ENCODE results near the gene RBM10. TPM values are rescaled to one million over a fixed set of nuclear protein-coding genes. Genes with fewer than 3 reads are reported as not detected.

The RBM10 gene
- total RNA-seq, 1 donor from 2014 or later = 87.7 TPM

DNA sequence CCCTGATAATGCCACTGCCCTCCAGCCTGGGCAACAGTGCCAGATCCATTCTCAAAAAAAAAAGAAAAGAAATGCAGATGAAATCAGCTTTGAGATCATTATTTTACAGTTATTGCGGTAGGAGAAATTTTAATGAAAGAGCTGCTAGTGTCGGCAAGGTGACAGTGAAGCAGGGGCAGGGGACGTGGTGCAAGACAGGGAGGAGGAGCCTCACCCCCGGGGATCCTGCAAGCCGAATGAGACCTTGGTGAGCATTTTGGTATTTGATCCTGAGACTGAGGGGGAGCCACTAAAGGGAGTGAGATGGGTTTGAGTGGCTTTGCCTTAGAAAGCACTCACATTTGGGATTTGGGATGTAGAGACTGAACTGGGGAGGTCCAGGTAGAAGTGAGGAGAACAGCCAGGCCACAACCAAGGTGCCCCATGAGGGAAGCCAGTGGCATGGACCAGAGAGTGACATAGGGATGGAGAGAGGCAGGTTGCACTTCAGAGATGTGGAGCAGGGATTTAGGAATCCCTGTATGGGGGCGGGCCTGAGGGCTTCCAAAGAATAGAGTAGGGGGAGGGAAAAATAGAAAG, 23.6 kb downstream of the RBM10 start:
- H3K4me1 Mint-ChIP-seq = no peaks in the 10 kb centered on the region

DNA sequence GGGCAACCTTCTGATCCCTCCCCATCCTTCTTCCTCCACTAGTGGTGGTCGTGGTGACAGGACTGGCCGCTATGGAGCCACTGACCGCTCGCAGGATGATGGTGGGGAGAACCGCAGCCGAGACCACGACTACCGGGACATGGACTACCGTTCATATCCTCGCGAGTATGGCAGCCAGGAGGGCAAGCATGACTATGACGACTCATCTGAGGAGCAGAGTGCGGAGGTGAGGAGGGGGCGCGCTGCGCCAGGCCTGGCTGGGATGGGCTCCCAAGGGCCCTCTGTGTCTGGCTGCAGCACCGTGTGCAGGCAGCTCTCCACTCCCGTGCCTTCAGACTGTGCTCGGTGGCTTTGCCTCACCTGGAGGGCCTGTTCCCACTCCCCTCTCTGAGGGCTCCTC, 24.3 kb downstream of the RBM10 start:
- H3K4me1 Mint-ChIP-seq = no peaks in the 10 kb centered on the region
- H3K4me3 Mint-ChIP-seq = no peak overlapping the region
- no peaks in the 10 kb centered on the region for H3K27me3 Mint-ChIP-seq (ENCODE audit: low read depth)
- DNase-seq (ENCODE audit: low read depth, low spot score) = no peak
- no peak overlapping the region for H3K27ac Mint-ChIP-seq (ENCODE audit: unreplicated experiment)
- H3K9me3 Mint-ChIP-seq = peaks cover 6% of the 10 kb centered on the region
- peaks cover 12% of the 10 kb centered on the region for H3K36me3 Mint-ChIP-seq (ENCODE audit: low read depth)
- TF ChIP-seq, protein P1, sequence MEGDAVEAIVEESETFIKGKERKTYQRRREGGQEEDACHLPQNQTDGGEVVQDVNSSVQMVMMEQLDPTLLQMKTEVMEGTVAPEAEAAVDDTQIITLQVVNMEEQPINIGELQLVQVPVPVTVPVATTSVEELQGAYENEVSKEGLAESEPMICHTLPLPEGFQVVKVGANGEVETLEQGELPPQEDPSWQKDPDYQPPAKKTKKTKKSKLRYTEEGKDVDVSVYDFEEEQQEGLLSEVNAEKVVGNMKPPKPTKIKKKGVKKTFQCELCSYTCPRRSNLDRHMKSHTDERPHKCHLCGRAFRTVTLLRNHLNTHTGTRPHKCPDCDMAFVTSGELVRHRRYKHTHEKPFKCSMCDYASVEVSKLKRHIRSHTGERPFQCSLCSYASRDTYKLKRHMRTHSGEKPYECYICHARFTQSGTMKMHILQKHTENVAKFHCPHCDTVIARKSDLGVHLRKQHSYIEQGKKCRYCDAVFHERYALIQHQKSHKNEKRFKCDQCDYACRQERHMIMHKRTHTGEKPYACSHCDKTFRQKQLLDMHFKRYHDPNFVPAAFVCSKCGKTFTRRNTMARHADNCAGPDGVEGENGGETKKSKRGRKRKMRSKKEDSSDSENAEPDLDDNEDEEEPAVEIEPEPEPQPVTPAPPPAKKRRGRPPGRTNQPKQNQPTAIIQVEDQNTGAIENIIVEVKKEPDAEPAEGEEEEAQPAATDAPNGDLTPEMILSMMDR (conservative IDR thresholded peaks at IDR 0.05) = no peak

More for the DNA sequence above, 23.6 kb downstream of the RBM10 start:
- DNase-seq (ENCODE audit: low read depth, low spot score) = no peak
- TF ChIP-seq, protein P1 (conservative IDR thresholded peaks at IDR 0.05) = no peak
- no peak overlapping the region for H3K4me3 Mint-ChIP-seq
- H3K27me3 Mint-ChIP-seq (ENCODE audit: low read depth) = no peaks in the 10 kb centered on the region
- peaks cover 6% of the 10 kb centered on the region for H3K9me3 Mint-ChIP-seq
- no peak overlapping the region for H3K27ac Mint-ChIP-seq (ENCODE audit: unreplicated experiment)
- peaks cover 12% of the 10 kb centered on the region for H3K36me3 Mint-ChIP-seq (ENCODE audit: low read depth)

DNA sequence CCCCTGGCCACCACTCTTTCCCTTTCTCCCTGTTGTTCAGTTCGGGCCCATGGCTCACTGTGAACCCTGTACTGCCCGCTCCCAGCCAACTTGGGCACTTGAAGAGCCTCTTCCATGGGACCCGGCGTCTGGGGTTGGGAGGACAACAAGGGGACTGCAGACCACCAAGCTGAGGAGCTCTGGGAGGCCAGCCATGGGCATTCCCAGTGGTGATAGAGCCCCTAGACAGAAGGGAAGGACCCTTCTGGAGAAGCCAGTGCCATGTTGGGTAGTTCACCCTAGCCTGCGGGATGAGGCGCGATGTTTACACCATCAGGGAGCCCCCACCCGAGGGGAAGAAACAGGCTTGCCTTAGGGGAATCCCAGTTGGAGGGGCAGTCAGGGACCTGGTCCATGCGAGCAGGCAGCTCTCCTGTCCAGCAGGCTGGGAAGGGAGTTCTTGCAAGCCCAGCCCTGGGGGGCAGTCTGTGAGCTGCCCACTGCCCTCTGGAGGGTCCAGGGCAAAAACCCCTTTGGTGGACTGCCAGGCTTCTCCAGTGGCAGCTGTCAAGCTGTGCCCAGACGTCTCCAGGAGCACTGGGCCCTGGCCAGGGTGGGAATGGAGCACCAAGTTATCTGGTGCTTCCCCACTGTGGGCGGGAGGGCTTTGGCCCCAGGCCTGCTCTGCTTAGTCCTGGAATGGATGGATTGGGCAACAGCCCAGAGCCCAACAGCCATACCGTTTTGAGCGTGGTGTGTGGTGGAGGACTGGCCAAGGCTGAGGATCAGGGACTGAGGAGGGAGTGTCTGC, 24.9 kb downstream of the RBM10 start:
- peaks cover under 1% of the 10 kb centered on the region for H3K9me3 Mint-ChIP-seq
- no peak overlapping the region for H3K27ac Mint-ChIP-seq (ENCODE audit: unreplicated experiment)
- H3K4me1 Mint-ChIP-seq = no peaks in the 10 kb centered on the region
- H3K27me3 Mint-ChIP-seq (ENCODE audit: low read depth) = no peaks in the 10 kb centered on the region
- TF ChIP-seq, protein P1 (conservative IDR thresholded peaks at IDR 0.05) = no peak
- H3K36me3 Mint-ChIP-seq (ENCODE audit: low read depth) = peaks cover 5% of the 10 kb centered on the region
- DNase-seq (ENCODE audit: low read depth, low spot score) = no peak
- no peak overlapping the region for H3K4me3 Mint-ChIP-seq

DNA sequence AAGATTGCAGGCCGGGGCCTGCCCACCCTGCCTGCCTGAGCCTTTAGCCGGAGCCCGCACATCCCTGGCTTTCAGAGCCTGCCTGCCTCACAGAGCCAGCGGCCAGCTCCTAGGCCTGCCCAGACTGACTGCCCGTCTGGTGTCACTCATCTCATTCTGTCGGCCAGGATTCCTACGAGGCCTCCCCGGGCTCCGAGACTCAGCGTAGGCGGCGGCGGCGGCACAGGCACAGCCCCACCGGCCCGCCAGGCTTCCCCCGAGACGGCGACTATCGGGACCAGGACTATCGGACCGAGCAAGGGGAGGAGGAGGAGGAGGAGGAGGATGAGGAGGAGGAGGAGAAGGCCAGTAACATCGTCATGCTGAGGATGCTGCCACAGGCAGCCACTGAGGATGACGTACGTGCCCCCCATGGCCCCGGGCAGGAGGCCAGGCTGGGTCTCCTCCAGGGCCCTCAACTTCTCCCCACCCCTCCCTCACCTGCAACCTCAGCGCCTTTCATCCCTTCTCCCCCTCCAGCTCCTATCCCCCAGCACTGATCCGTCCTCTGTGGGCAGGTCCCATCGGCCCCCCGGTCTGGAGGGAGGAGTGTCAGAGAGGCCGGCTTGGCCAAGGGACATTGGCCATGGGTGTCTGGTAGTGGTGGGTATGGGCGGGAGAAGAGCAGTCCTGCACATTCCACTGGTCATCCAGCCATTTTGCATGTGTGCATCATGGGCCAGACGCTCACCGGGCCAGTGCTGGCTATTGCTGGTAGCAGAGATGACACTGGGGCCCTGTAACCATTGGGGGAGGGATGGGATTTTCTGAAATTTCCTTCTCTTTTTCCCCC, 26.1 kb downstream of the RBM10 start:
- Mint-ChIP-seq H3K27me3 (ENCODE audit: low read depth) (no peaks in the 10 kb centered on the region), H3K36me3 (ENCODE audit: low read depth) (peaks cover 4% of the 10 kb centered on the region)

DNA sequence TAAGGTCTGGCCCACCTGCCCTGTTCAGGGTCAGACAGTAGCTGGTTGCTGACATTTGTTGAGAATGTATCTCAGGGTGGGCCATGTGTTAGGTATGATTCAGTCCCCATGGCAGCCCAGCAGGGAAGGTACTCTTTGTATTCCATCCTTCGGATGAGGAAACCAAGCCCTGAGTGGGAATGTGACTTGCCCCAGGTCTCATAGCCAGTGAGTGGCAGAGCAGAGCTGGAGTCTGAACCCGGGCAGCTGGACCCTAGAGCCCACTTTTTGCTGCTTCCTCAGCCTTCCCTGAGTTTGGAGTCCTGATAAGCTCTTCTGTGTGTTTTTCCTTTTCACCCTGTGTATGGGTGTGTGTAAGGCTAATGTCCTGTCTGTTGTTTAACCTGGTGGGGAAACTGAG, 27.0 kb downstream of the RBM10 start:
- TF ChIP-seq, protein P1 (conservative IDR thresholded peaks at IDR 0.05) = no peak
- Mint-ChIP-seq H3K27me3 (ENCODE audit: low read depth) (no peaks in the 10 kb centered on the region), H3K36me3 (ENCODE audit: low read depth) (peaks cover 8% of the 10 kb centered on the region), H3K9me3 (no peaks in the 10 kb centered on the region), H3K4me3 (no peak overlapping the region), H3K27ac (ENCODE audit: unreplicated experiment) (no peak overlapping the region), H3K4me1 (no peaks in the 10 kb centered on the region)
- DNase-seq (ENCODE audit: low read depth, low spot score) = no peak

More for the DNA sequence above, 26.1 kb downstream of the RBM10 start:
- no peak for DNase-seq (ENCODE audit: low read depth, low spot score)
- no peaks in the 10 kb centered on the region for H3K9me3 Mint-ChIP-seq
- TF ChIP-seq, protein P1 (conservative IDR thresholded peaks at IDR 0.05) = no peak
- H3K4me3 Mint-ChIP-seq = no peak overlapping the region
- no peak overlapping the region for H3K27ac Mint-ChIP-seq (ENCODE audit: unreplicated experiment)
- H3K4me1 Mint-ChIP-seq = no peaks in the 10 kb centered on the region
